ENCODE results near the gene LNX1. TPM values are rescaled to one million over a fixed set of nuclear protein-coding genes. Genes with fewer than 3 reads are reported as not detected.

The LNX1 gene
- total and polyA plus RNA-seq, 2 donors (not counting 1 experiment from before 2014, with no cell fraction given) = 0.48 to 1.3 TPM

GRCh38 chr4:53592122-53592521 is 836 bp upstream of the LNX1 start:
- Histone ChIP-seq H3K27ac (ENCODE audit: insufficient read depth, low read length) (no peak overlapping the region), H3K4me1 (ENCODE audit: control insufficient read depth, extremely low read depth, insufficient read depth, low read length) (no peaks in the 10 kb centered on the region), H2AFZ (ENCODE audit: low read length) (no peak overlapping the region), H3K4me2 (ENCODE audit: extremely low read depth, insufficient read depth, low read length) (no peak overlapping the region), H3K27me3 (ENCODE audit: control insufficient read depth, insufficient read depth, low read length) (no peaks in the 10 kb centered on the region), H4K20me1 (ENCODE audit: control insufficient read depth, extremely low read depth, insufficient read depth, low read length) (no peaks in the 10 kb centered on the region), H3K9me3 (ENCODE audit: control insufficient read depth, insufficient read depth, low read depth, low read length) (no peaks in the 10 kb centered on the region), H3K36me3 (ENCODE audit: control insufficient read depth, insufficient read depth, low read length) (no peaks in the 10 kb centered on the region), H3K4me3 (replicated peaks in 1 of 4; ENCODE audit: control extremely low read depth in 1 of 4, insufficient read depth in 1 of 4, low read depth in 3 of 4, low read length in 4 of 4) (no peak overlapping the region), H3K79me2 (ENCODE audit: control insufficient read depth, insufficient read depth, low read length) (no peaks in the 10 kb centered on the region), H3K9ac (ENCODE audit: insufficient read depth, low read length) (no peak overlapping the region)
- TF ChIP-seq CTCF (conservative IDR thresholded peaks at IDR 0.05 in 1 of 2, IDR thresholded peaks at IDR 0.05 in 1 of 2; ENCODE audit: low read depth in 1 of 2, low read length in 2 of 2) (no peak), EZH2 (IDR thresholded peaks at IDR 0.05; ENCODE audit: low read length, missing control alignments) (no peak)
- peak; percentile 14 to 50 for DNase-seq (ENCODE audit: low read depth in 2 of 2)

- Histone ChIP-seq H3K4me3 (replicated peaks in 1 of 4; ENCODE audit: control extremely low read depth in 1 of 4, insufficient read depth in 1 of 4, low read depth in 3 of 4, low read length in 4 of 4) (no peak overlapping the region), H2AFZ (ENCODE audit: low read length) (no peak overlapping the region), H3K9me3 (ENCODE audit: control insufficient read depth, insufficient read depth, low read depth, low read length) (no peaks in the 10 kb centered on the region), H3K4me1 (ENCODE audit: control insufficient read depth, extremely low read depth, insufficient read depth, low read length) (peaks cover 7% of the 10 kb centered on the region), H3K9ac (ENCODE audit: insufficient read depth, low read length) (no peak overlapping the region), H3K36me3 (ENCODE audit: control insufficient read depth, insufficient read depth, low read length) (no peaks in the 10 kb centered on the region), H3K4me2 (ENCODE audit: extremely low read depth, insufficient read depth, low read length) (no peak overlapping the region), H3K27ac (ENCODE audit: insufficient read depth, low read length) (no peak overlapping the region), H3K79me2 (ENCODE audit: control insufficient read depth, insufficient read depth, low read length) (no peaks in the 10 kb centered on the region), H3K27me3 (ENCODE audit: control insufficient read depth, insufficient read depth, low read length) (no peaks in the 10 kb centered on the region), H4K20me1 (ENCODE audit: control insufficient read depth, extremely low read depth, insufficient read depth, low read length) (no peaks in the 10 kb centered on the region)
- no peak for DNase-seq (ENCODE audit: low read depth in 2 of 2)
- TF ChIP-seq CTCF (conservative IDR thresholded peaks at IDR 0.05 in 1 of 2, IDR thresholded peaks at IDR 0.05 in 1 of 2; ENCODE audit: low read depth in 1 of 2, low read length in 2 of 2) (no peak), EZH2 (IDR thresholded peaks at IDR 0.05; ENCODE audit: low read length, missing control alignments) (no peak)
Measured at GRCh38 chr4:53590187-53590586, 1.1 kb downstream of the LNX1 start.

GRCh38 chr4:53589511-53589910 is 1.8 kb downstream of the LNX1 start:
- Histone ChIP-seq H3K4me3 (replicated peaks in 1 of 4; ENCODE audit: control extremely low read depth in 1 of 4, insufficient read depth in 1 of 4, low read depth in 3 of 4, low read length in 4 of 4) (no peak overlapping the region), H3K79me2 (ENCODE audit: control insufficient read depth, insufficient read depth, low read length) (no peaks in the 10 kb centered on the region), H4K20me1 (ENCODE audit: control insufficient read depth, extremely low read depth, insufficient read depth, low read length) (no peaks in the 10 kb centered on the region), H3K27ac (ENCODE audit: insufficient read depth, low read length) (no peak overlapping the region), H3K9ac (ENCODE audit: insufficient read depth, low read length) (no peak overlapping the region), H3K36me3 (ENCODE audit: control insufficient read depth, insufficient read depth, low read length) (no peaks in the 10 kb centered on the region), H3K9me3 (ENCODE audit: control insufficient read depth, insufficient read depth, low read depth, low read length) (no peaks in the 10 kb centered on the region), H3K4me2 (ENCODE audit: extremely low read depth, insufficient read depth, low read length) (no peak overlapping the region), H3K27me3 (ENCODE audit: control insufficient read depth, insufficient read depth, low read length) (no peaks in the 10 kb centered on the region), H3K4me1 (ENCODE audit: control insufficient read depth, extremely low read depth, insufficient read depth, low read length) (peaks cover 7% of the 10 kb centered on the region), H2AFZ (ENCODE audit: low read length) (no peak overlapping the region)
- no peak for DNase-seq (ENCODE audit: low read depth in 2 of 2)
- TF ChIP-seq CTCF (conservative IDR thresholded peaks at IDR 0.05 in 1 of 2, IDR thresholded peaks at IDR 0.05 in 1 of 2; ENCODE audit: low read depth in 1 of 2, low read length in 2 of 2) = no peak
- no peak for TF ChIP-seq EZH2 (IDR thresholded peaks at IDR 0.05; ENCODE audit: low read length, missing control alignments)

Measured in fibroblast of lung (primary cell).